Neural progenitor cell (in vitro differentiated cells): ENCODE results near the gene FBXW7.

ENCODE experiments used
- CTCF ChIP-seq: fragments of 200-600 bp; sonication (generic); IDR thresholded peaks from 2 replicates; pipeline ENCODE4 v1.5.1; 2017; ENCODE audit warnings: antibody characterized with exemption, mild to moderate bottlenecking
- EZH2 ChIP-seq: fragments of 200-600 bp; sonication (generic); IDR thresholded peaks from 2 replicates; pipeline ENCODE4 v1.6.1; 2017; ENCODE audit warnings: antibody characterized with exemption, mild to moderate bottlenecking, moderate library complexity

- TF ChIP-seq EZH2 = no peak
- TF ChIP-seq CTCF = no peak
Measured at GRCh38 chr4:152374153-152374552, 161.7 kb downstream of the FBXW7 start.
